ENCODE measurements around the gene CASZ1. TPM values are rescaled to one million over a fixed set of nuclear protein-coding genes. Genes with fewer than 3 reads are reported as not detected.

Gene CASZ1
- total and polyA plus RNA-seq, 2 donors (not counting 3 experiments of a cell fraction or from before 2014, with no cell fraction given) = 1.5 to 5.2 TPM

- POLR2A ChIA-PET = no interaction called here
- intact Hi-C loops (cut with micrococcal nuclease) (no loop called here), dilution Hi-C loops (cut with MboI; ENCODE audit: extremely low pct_ligation_motif_present, low sequenced_read_pairs) (no loop called here)
- H4K20me1 ChIP-seq (replicated peaks; ENCODE audit: control insufficient read depth, extremely low read depth, insufficient read depth, low read length) = no peaks in the 10 kb centered on the region
- no TSS peak for BruUV-seq (replicated peaks)
- no peaks in the 10 kb centered on the region for H3K27me3 ChIP-seq (ENCODE audit: control insufficient read depth in 2 of 2, insufficient read depth in 2 of 2, low read length in 2 of 2)
- no peaks in the 10 kb centered on the region for H3K9me1 ChIP-seq (replicated peaks; ENCODE audit: control insufficient read depth, extremely low read depth, insufficient read depth, low read length)
- H3K9ac ChIP-seq (replicated peaks; ENCODE audit: extremely low read depth, insufficient read depth, low read length) = no peak overlapping the region
- no peaks in the 10 kb centered on the region for H3K9me3 ChIP-seq (replicated peaks; ENCODE audit: control insufficient read depth, insufficient read depth, low read length)
- no peak overlapping the region for H3K4me3 ChIP-seq (replicated peaks in 1 of 3; ENCODE audit: insufficient read depth in 1 of 3, low read depth in 1 of 3, low read length in 3 of 3)
- H3K79me2 ChIP-seq (ENCODE audit: control insufficient read depth, insufficient read depth, low read length) = no peaks in the 10 kb centered on the region
- H2AFZ ChIP-seq (ENCODE audit: low read depth, low read length) = no peak overlapping the region
- TF ChIP-seq JUN (IDR thresholded peaks at IDR 0.05; ENCODE audit: borderline replicate concordance, insufficient read depth, insufficient read length, low read depth) = no peak
- TF ChIP-seq CTCF (IDR thresholded peaks at IDR 0.05; ENCODE audit: extremely low read depth in 1 of 2, insufficient read depth in 1 of 2, low read depth in 1 of 2, low read length in 2 of 2) = no peak
- no peaks in the 10 kb centered on the region for H3K4me1 ChIP-seq (ENCODE audit: control insufficient read depth, extremely low read depth, insufficient read depth, low read length)
- H3K27ac ChIP-seq (ENCODE audit: insufficient read depth, low read depth, low read length) = no peak overlapping the region
- CTCF ChIA-PET = no interaction called here
- H3K36me3 ChIP-seq (ENCODE audit: control insufficient read depth in 2 of 2, extremely low read depth in 1 of 2, insufficient read depth in 2 of 2, low read length in 2 of 2) = peaks cover 0 to 4% of the 10 kb centered on the region in 2 experiments
- no peak overlapping the region for H3K4me2 ChIP-seq (ENCODE audit: insufficient read depth, low read length)
- no peak for DNase-seq (ENCODE audit: low read depth, low spot score)
- FAIRE-seq = no peak
Observed at GRCh38 chr1:10615932-10616671, 180.3 kb downstream of the CASZ1 start.

- Histone ChIP-seq H3K9me1 (replicated peaks; ENCODE audit: control insufficient read depth, extremely low read depth, insufficient read depth, low read length) (no peaks in the 10 kb centered on the region), H3K4me2 (ENCODE audit: insufficient read depth, low read length) (no peak overlapping the region), H3K27ac (ENCODE audit: insufficient read depth, low read depth, low read length) (no peak overlapping the region)
Observed at GRCh38 chr1:10615332-10615731, 181.1 kb downstream of the CASZ1 start.

More at GRCh38 chr1:10615332-10615731, 181.1 kb downstream of the CASZ1 start:
- FAIRE-seq (no peak), DNase-seq (ENCODE audit: low read depth, low spot score) (no peak)
- Histone ChIP-seq H4K20me1 (replicated peaks; ENCODE audit: control insufficient read depth, extremely low read depth, insufficient read depth, low read length) (no peaks in the 10 kb centered on the region), H3K4me3 (replicated peaks in 1 of 3; ENCODE audit: insufficient read depth in 1 of 3, low read depth in 1 of 3, low read length in 3 of 3) (no peak overlapping the region), H2AFZ (ENCODE audit: low read depth, low read length) (no peak overlapping the region), H3K27me3 (ENCODE audit: control insufficient read depth in 2 of 2, insufficient read depth in 2 of 2, low read length in 2 of 2) (no peaks in the 10 kb centered on the region), H3K4me1 (ENCODE audit: control insufficient read depth, extremely low read depth, insufficient read depth, low read length) (no peaks in the 10 kb centered on the region), H3K9me3 (replicated peaks; ENCODE audit: control insufficient read depth, insufficient read depth, low read length) (no peaks in the 10 kb centered on the region), H3K9ac (replicated peaks; ENCODE audit: extremely low read depth, insufficient read depth, low read length) (no peak overlapping the region), H3K79me2 (ENCODE audit: control insufficient read depth, insufficient read depth, low read length) (no peaks in the 10 kb centered on the region), H3K36me3 (ENCODE audit: control insufficient read depth in 2 of 2, extremely low read depth in 1 of 2, insufficient read depth in 2 of 2, low read length in 2 of 2) (peaks cover 0 to 4% of the 10 kb centered on the region in 2 experiments)
- no TSS peak for BruUV-seq (replicated peaks)
- no peak for TF ChIP-seq EZH2 (IDR thresholded peaks at IDR 0.05; ENCODE audit: borderline replicate concordance, low read depth, low read length, severe bottlenecking)
- no peak for TF ChIP-seq FOS (IDR thresholded peaks at IDR 0.05; ENCODE audit: borderline replicate concordance, insufficient read depth, low read length)
- CTCF ChIA-PET = no interaction called here
- intact Hi-C loops (cut with micrococcal nuclease) = no loop called here
- dilution Hi-C loops (cut with MboI; ENCODE audit: extremely low pct_ligation_motif_present, low sequenced_read_pairs) = no loop called here
- POLR2A ChIA-PET = no interaction called here
